Stimulated activated CD4-positive, alpha-beta T cell treated with anti-CD3 and anti-CD28 coated beads, Interleukin-12 subunit alpha, Interleukin-12 subunit beta, amount 100 ng/mL, for 48 hours (primary cell): ENCODE results near the gene CPLANE1.
"Not testable (repeated sequence)": the region's sequence is repeated elsewhere in the genome, so short reads cannot be mapped to it uniquely, and the experiment has no call there.

ENCODE experiments used
- DNase-seq, 3 donors: peaks; one replicate each; pipeline ENCODE4 v3.0.0-alpha.2; 2020; ENCODE audit warnings: low read depth in 2 of 3, low spot score in 1 of 3

The CPLANE1 gene

DNA sequence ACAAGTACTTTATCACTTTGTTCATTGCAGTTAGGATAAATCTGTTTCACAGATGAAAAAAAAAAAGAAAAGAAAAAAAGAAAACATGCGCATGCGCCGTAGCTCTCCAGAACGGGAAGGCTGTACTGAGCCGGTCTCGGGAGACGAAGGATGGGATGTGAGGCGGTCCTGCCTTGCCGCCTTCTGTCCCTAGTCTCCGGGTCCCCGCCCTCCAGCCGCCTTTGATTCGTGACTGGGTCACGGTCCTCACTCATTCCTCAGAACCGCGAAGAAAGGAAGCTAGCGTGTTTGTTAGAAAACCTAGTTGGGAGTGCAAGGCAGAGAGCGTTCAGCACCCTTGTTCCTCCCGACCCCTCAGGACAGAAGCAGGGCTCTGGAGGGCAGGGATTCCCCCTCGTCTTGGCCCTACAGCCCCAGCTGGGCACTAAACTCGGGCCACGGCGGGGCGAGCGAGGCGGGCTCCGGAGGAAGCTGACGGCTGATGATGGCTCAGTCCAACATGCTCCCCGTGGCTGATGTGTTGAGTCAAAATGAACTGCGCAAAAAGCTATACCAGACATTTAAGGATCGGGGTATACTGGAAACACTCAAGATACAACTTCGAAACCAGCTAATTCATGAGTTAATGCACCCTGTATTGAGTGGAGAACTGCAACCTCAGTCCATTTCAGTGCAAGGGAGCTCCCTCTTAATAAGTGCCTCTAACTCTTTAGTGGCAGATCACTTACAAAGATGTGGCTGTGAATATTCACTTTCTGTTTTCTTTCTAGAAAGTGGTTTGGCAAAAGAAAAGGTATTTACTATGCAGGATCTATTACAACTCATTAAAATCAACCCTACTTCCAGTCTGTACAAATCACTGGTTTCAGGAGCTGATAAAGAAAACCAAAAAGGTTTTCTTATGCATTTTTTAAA lies 40.0 kb downstream of the CPLANE1 start:
- DNase-seq = no peak

DNA sequence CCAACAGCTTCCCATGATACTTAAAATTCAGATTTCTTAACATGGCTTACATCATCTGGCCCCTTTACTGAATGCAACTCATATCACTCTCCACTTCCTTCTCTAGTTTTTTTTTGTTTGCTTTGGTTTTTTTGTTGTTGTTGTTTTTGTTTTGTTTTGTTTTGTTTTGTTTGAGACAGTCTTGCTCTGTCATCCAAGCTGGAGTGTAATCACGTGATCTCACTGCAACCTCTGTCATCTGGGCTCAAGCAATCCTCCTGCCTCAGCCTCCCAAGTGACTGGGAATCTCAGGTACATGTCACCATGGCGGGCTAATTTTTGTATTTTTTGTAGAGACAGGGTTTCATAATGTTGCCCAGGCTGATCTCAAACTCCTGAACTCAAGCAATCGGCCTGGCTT lies 41.4 kb downstream of the CPLANE1 start:
- DNase-seq = no peak

DNA sequence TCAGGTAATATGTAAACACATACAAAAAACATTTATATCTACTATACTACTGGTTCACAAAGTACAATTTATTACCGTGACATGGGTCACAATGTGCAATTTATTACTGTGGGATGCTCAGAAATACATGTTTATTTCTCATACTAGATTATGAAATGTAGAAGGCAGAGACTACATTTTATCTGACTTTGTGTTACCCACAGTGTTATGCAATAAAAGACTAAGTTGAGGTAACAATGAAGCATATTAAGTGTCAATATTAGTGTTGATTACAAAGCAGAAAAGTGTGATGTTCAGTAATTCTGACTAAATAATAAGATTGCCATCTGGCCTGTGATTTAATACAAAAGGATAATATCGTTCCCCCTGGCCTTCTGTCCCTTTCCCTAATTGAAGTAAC lies 42.4 kb downstream of the CPLANE1 start:
- DNase-seq = no peak

DNA sequence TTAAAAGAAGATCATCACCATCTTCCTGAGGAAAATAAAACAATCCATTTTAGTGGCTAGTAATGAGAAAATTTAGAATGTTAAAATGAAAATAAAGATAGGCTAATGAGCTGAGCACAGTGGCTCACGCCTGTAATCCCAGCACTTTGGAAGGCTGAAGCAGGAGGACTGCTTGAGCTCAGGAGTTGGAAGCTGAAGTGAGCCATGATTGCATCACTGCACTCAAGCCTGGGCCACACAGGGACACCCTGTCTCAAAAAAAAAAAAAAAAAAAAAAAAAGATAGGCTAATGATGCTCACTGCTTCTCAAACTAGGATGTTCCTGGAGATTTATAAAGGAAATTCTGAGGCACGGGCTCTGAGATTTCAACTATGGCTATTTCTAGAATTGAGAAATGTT lies 50.3 kb downstream of the CPLANE1 start:
- no peak for DNase-seq

DNA sequence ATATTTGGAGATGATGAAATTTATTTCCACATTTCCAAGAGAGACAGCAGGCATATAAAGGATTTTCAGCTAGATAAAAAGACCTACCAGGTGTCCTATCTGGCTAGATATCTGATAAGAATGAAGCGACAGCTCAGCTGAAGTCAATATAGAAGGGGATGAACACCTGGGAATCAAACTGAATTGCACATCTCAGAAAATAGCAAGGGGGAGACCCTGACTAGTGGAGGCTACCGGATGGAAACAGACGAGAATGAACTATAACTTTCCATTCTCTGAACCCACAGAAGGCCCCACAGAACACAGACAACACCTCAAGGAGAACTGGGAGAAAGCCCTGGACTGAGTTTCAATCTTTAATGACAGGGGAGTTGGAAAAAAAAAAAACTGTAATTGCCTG lies 51.1 kb downstream of the CPLANE1 start:
- DNase-seq = no peak

DNA sequence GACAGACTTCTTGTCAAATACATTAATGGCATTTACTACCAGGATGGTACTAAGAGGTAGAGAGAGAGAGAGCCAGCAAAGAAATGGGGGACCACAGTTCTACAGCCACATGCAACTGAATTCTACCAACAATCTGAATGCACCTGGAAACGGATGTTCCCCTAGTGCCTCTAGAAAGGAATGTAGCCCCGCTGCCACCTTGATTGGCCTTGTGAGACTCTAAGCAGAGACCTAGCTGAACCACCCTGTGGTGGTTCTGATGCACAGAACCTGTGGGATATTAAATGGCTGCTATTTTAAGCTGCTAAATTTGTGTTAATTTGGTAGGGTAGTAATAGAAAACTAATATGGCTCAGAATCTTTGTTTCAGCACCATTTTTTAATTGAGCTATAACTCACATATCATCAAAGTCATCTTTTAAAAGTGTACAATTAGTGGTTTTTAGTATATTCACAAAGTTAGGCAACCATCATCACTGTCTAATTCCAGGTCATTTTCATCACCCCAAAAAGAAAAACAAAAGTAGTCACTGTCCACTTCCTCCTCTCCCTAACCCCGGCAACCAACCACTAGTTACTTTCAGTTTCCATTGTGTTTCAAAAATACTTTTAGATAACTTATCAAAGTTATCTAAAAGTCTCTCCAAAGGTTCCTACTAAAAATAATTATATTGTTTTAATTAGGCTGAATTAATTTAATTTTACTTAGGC lies 51.7 kb downstream of the CPLANE1 start:
- DNase-seq = no peak

DNA sequence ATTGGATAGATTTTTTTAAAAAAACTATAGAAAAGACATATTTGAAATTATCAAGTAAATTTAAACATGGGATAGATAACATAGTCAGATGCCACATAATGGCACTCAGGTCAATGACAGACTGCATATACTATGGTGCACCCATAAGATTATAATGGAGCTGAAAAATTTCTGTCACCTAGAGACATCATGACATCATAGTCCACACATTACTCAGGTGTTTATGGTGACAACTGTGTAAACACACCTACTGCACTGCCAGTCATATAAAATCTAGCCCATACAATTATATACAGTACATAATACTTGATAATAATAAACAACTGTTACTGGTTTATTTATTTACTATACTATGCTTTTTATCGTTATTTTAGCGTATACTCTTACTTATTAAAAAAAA lies 58.6 kb downstream of the CPLANE1 start:
- DNase-seq = no peak

DNA sequence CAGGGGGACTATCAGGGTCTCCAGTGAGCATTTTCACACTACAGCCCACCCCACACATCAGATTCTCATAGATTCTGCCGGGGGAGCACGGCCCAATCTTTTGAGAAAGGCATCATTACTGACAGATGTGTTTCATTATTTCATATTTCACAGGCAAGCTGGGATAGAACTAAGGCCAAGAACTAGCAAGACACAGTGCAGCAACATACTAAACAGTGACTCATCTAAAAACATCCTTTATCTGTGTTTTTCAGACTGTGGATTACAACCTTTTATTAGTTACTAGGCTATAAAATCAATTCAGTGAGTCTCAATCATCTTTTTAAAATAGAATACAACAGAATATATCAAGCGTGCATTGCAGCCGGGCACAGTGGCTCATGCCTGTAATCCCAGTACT lies 59.8 kb downstream of the CPLANE1 start:
- no peak for DNase-seq

DNA sequence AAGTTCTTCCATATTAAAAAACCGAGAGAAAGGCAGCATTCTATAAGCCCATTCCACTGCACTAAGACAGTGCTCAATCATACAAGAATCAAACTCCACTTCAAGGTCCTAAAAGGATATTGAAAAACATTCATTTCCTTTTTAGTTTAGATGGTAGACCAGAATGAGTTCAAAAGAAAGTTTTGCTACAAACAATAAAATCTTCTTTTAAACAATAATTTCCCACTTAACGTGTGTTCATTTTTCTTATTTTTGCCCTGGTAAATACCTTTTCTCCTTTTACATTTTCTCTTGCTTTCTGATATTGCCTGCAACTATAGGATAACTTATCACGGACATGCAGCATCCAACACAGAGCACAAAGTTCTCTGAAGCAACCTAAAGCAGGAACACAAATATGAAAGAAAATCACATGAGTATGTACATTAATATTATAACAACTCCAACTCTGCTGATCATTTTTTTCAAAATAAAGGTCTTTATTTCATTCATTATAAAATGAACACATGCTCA lies 61.7 kb downstream of the CPLANE1 start:
- DNase-seq = no peak

DNA sequence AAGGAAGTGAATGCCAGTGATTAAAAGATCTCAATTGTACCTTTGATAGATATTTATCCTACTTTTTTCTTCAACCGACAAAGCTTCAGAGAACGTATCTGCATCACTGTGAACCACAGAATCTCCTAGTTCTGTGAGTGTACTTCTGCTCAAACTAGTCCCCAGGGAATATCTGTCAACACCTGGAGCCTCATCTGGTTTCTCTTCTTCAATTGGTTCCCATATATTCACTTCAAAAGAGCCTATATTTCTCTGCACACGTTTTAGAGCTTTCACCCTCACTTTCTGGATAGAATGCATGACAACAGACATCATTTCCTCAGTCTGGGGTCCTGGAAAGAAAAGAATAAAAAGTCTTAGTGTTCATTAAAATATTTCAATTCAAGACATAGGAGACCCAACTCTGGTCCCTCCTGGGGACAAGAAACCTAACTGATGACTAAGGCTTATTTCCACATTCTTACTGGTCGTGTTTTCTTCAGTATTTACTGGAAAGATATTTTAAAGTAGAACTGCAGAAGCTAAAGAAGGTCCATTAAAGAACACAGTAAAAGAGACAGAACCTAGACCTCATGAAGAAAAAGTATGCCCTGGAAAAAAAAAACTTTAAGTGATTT lies 64.3 kb downstream of the CPLANE1 start:
- no peak for DNase-seq

DNA sequence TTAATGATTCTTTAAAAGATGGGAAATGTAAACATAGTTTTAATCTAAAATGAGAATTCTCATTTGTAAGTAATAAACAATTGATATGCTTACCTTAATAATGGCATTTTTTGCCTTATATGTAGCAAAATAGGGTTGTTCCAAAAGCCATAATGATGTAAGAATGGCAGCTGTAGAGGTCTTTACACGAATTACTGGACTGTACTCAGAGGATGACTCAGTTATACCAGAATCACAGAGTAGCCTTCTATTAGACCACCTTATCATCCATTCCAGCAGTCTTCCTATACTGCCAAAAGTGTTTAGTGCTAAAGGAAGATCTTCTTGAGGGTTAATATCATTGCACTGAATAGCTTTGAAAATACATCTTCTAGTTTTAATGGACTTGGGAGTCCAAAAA lies 66.5 kb downstream of the CPLANE1 start:
- no peak for DNase-seq

DNA sequence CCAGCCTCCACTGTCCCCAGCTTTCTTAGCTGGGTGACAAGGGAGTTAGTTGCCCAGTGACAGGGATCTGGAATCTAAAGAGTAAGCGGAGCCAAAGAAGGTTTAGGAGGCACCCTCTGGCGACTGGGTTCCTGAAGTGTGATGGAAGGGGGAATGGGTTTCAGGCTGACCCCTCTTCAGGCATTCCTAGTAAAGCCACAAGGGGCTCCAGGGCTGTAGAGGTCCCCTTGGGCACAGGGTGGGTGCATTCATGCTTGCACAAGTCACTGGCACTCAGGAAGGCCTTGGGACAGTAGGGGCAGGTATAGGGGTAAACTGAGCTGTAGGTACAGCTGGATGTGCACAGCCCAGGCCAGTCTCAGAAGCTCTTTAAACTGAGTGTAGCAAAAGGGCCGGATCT lies 74.2 kb downstream of the CPLANE1 start:
- no peak for DNase-seq

DNA sequence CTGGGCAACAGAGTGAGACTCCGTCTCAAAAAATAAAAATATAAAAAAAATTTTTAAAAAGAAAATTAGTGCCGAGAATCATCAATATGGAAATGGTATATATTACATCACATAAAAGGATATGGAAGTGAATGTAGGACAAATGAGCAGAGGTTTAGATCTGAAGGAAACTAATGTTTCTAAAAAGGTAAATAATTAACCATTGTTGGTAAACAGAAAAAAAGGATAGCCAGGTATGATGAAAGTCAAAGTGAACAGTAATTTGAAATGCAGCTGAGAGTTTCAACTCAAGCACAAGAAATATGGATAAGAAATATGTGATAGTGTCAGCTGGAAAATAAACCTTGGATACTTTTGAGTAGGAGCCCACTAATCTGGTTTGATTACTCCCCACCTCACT lies 76.2 kb downstream of the CPLANE1 start:
- DNase-seq = no peak

DNA sequence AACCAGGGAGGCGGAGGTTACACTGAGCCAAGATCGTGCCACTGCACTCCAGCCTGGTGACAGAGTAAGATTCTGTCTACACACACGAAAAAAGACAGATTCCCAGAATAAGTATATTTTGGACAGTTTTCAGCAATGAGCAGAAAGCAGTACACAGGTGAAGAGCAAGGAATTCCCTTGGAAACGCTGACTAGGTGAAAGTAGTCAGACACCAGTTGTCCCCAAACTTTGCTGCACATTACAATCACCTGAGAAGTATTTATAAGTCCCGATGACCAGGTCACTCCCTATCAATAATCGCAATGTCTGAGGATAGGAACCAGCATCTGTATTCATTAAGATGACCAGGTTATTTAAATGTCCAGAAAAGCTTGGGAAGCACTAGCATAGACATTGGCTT lies 78.3 kb downstream of the CPLANE1 start:
- no peak for DNase-seq

DNA sequence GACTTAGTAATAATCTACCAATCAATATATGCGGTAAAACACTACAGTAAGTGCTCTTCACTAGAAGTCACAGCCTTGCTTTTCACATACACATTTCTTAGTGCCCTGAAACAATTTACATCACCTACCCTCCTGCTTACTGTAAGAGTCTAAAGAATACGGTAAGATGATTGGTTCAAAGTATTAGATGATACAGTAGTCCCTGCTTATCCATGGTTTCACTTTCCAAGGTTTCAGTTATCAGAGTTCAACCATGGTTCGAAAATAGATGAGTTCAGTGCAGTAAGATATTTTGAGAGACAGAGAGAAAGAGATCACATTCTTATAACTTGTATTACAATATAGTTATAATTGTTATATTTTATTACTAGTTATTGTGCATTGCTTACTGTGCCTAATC lies 83.0 kb downstream of the CPLANE1 start:
- DNase-seq = no peak

DNA sequence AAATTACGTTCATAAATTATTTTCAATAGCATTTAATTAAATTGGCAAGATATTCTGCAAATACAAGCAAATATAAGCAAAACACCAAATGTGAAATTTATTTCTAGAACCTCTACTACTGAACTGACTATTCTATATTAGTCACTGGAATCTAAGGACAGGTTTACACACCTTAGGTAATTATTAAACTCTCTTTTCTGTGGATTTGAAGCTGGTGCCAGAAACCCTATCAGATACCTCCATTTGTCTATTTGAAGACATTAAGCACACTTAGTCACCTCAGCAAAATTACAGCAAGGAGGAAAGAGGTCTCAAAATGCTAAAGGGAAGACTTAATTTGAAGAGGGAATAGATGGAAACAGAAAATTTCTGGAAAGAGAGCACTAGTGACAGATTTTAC lies 83.4 kb downstream of the CPLANE1 start:
- no peak for DNase-seq

DNA sequence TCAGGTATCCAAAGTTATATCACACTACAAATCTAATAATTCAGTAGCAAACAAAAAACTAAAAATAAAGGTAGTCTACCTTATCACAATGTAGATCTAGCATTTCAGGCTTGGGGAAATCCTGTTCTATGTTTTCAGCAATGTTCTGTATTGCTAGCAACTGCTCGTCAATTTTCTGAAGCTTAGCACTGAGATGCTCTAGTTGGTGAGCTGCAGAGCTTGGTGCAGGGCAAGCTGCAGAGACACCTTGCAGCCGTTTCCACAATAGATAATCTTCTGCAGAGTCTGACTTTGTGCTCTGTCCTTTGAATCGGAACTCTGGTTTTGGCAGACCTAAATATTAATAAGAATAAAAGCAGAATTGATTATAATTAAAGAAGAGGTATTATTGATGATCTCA lies 95.5 kb downstream of the CPLANE1 start:
- no peak for DNase-seq

DNA sequence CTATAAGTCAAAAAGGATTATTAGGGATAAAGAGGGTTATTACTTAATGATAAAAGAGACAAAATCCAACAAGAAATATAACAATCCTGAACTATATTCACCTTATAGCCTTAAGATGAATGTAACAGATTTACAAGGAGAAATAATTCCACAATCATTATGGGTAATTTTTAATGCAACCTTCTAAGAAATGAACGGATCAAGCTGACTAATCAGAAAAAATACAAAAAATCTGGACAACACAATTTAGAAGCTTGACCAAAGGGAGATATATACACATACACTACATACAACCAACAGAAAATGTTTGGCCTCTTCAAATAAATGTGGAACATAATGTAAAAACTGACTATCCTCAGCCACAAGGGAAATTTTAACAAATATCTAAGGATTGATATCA lies 102.3 kb downstream of the CPLANE1 start:
- no peak for DNase-seq

DNA sequence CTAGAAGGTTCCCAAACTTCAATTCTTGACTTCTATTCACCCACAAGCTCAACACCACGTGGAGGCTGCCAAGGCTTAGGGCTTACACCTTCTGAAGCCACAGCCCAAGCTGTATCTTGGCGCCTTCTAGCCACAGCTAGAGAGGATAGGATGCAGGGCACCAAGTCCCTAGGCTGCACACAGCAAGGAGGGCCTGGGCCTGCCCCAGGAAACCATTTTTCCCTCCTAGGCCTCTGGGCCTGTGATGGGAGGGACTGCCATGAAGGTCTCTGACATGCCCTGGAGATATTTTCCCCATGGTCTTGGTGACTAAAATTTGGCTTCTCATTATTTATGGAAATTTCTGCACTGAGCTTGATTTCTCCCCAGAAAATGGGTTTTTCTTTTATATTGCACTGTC lies 112.5 kb downstream of the CPLANE1 start:
- no peak for DNase-seq

DNA sequence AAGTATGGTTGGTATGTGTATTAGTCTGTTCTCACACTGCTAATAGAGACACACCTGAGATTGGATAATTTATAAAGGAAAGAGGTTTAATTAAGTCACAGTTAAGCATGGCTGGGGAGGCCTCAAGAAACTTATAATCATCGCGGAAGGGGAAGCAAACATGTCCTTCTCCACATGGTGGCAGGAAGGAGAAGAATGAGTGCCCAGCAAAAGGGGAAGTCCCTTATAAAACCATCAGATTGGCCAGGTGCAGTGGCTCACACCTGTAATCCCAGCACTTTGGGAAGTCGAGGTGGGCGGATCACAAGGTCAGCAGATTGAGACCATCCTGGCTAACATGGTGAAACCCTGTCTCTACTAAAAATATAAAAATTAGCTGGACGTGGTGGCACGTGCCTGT lies 113.9 kb downstream of the CPLANE1 start:
- not testable (repeated sequence) for DNase-seq

DNA sequence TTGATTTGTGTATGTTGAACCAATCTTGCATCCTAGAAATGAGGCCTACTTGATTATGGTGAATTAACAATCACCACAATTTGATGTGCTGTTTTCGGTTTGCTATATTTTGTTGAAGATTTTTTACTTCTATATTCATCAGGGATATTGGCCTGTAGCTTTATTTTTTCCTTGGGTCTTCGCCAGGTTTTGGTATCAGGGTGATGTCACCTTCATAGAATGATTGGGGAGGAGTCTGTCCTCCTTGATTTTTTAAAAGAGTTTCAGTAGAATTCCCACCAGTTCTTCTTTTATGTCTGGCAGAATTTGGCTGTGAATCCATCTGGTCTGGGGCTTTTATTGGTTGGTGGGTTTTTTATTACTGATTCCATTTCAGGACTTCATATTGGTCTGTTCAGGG lies 115.2 kb downstream of the CPLANE1 start:
- DNase-seq = no peak

DNA sequence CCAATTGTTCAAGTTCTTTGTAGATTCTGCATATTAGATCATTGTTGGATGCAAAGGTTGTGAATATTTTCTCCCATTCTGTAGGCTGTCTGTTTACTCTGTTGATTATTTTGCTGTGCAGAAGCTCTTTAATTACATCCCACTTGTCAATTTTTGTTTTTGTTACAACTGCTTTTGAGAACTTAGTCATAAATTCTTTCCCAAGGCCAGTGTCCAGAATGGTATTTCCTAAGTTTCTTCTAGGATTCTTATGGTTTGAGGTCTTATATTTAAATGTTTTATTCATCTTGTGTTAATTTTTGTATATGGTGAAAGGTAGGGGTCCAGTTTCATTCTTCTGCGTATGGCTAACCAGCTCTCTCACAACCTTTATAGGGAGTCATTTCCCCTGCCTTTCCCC lies 116.5 kb downstream of the CPLANE1 start:
- no peak for DNase-seq
